Caco-2 (cell line): ENCODE measurements around the gene PLPP7. TPM values are rescaled to one million over a fixed set of nuclear protein-coding genes. Genes with fewer than 3 reads are reported as not detected.

Experiments
- BruUV-seq: library from RNA; stranded (reverse); fragments of 400-500 nt; replicated peaks from 2 replicates; lab custom pipeline; 2021; lab: Mats Ljungman, UMichigan
- CTCF ChIA-PET: fragments of 300-600 bp; sonication (Branson Sonifier 250); formaldehyde crosslinking; loops from one replicate; lab custom pipeline; 2022; ENCODE audit warnings: antibody characterized with exemption; lab: Charles Lee
- POLR2A ChIA-PET: fragments of 300-600 bp; sonication (Branson Sonifier 250); formaldehyde crosslinking; loops from one replicate; lab custom pipeline; 2022; ENCODE audit warnings: antibody characterized with exemption; lab: Charles Lee
- DNase-seq, 2 experiments: peaks; one replicate each; pipeline versions ENCODE4 v3.0.0 to v3.0.0-alpha.2; 2020 to 2022
- H3K27me3 ChIP-seq: replicated peaks from 2 replicates; pipeline ENCODE4 v1.6.0; 2011; ENCODE audit warnings: low read length; ENCODE audit not compliant: control insufficient read depth, insufficient read depth
- H3K36me3 ChIP-seq: 2 replicates; pipeline ENCODE4 v1.5.1; 2011; ENCODE audit warnings: low read length; ENCODE audit not compliant: control insufficient read depth, insufficient read depth
- H3K4me1 ChIP-seq: fragments of 250-450 bp; sonication (Bioruptor Pico); 2 replicates; pipeline ENCODE4 v1.5.1; 2020; ENCODE audit warnings: mild to moderate bottlenecking
- H3K4me3 ChIP-seq: 2 replicates; pipeline ENCODE4 v1.5.1; 2011; ENCODE audit warnings: low read depth, mild to moderate bottlenecking, control low read depth, low read length
- H3K9me3 ChIP-seq: fragments of 250-450 bp; sonication (Bioruptor Pico); 2 replicates; pipeline ENCODE4 v1.5.1; 2020; ENCODE audit warnings: mild to moderate bottlenecking, moderate library complexity
- H3K27ac Mint-ChIP-seq: one replicate; pipeline ENCODE4 v1.8.0; 2022; ENCODE audit warnings: mixed read lengths; ENCODE audit not compliant: unreplicated experiment
- H3K27me3 Mint-ChIP-seq: one replicate; pipeline ENCODE4 v1.8.0; 2022; ENCODE audit warnings: mixed read lengths; ENCODE audit not compliant: insufficient read depth, unreplicated experiment
- H3K36me3 Mint-ChIP-seq: one replicate; pipeline ENCODE4 v1.8.0; 2022; ENCODE audit warnings: mild to moderate bottlenecking, mixed read lengths; ENCODE audit not compliant: insufficient read depth, unreplicated experiment
- H3K4me1 Mint-ChIP-seq: one replicate; pipeline ENCODE4 v1.8.0; 2022; ENCODE audit warnings: low read depth, mixed read lengths; ENCODE audit not compliant: unreplicated experiment
- H3K4me3 Mint-ChIP-seq: one replicate; pipeline ENCODE4 v1.8.0; 2022; ENCODE audit warnings: mild to moderate bottlenecking, moderate library complexity, mixed read lengths; ENCODE audit not compliant: unreplicated experiment
- H3K9me3 Mint-ChIP-seq: one replicate; pipeline ENCODE4 v1.8.0; 2022; ENCODE audit warnings: mixed read lengths; ENCODE audit not compliant: unreplicated experiment
- intact Hi-C: fragments of 100-400 bp; cut with micrococcal nuclease; formaldehyde crosslinking; loops from one replicate; pipeline ENCODE4 v1.10.0; 2022; ENCODE audit not compliant: unreplicated experiment
- total RNA-seq: library from RNA; stranded (reverse); gene quantifications from 2 replicates; pipeline ENCODE4 v1.2.3, GENCODE V29; 2022
- TF ChIP-seq, protein P1 (sequence below), 2 experiments: fragments of 200-600 bp in 1 of 2; IDR thresholded peaks; 1 replicate in 1 of 2; 2 replicates in 1 of 2; pipeline versions ENCODE4 v1.5.1 to v1.8.0; 2011 to 2022; ENCODE audit warnings: antibody characterized with exemption in 1 of 2, control low read depth in 1 of 2, inconsistent platforms in 1 of 2, low read depth in 1 of 2, low read length in 1 of 2, mild to moderate bottlenecking in 1 of 2, moderate library complexity in 1 of 2; ENCODE audit not compliant: insufficient read depth in 1 of 2, severe bottlenecking in 1 of 2, unreplicated experiment in 1 of 2

PLPP7 gene
- total RNA-seq, 1 experiment from 2014 or later = 0.11 TPM

GRCh38 chr9:131246618-131247017, 42.9 kb upstream of the PLPP7 start:
- H3K4me3 ChIP-seq = no peak overlapping the region
- Mint-ChIP-seq H3K27ac (no peak overlapping the region), H3K9me3 (peaks cover 10% of the 10 kb centered on the region), H3K4me3 (no peak overlapping the region), H3K36me3 (no peaks in the 10 kb centered on the region), H3K4me1 (no peaks in the 10 kb centered on the region), H3K27me3 (peaks cover 3% of the 10 kb centered on the region)
- POLR2A ChIA-PET = no interaction called here
- no peaks in the 10 kb centered on the region for H3K36me3 ChIP-seq
- no TSS peak for BruUV-seq
- TF ChIP-seq, protein P1, sequence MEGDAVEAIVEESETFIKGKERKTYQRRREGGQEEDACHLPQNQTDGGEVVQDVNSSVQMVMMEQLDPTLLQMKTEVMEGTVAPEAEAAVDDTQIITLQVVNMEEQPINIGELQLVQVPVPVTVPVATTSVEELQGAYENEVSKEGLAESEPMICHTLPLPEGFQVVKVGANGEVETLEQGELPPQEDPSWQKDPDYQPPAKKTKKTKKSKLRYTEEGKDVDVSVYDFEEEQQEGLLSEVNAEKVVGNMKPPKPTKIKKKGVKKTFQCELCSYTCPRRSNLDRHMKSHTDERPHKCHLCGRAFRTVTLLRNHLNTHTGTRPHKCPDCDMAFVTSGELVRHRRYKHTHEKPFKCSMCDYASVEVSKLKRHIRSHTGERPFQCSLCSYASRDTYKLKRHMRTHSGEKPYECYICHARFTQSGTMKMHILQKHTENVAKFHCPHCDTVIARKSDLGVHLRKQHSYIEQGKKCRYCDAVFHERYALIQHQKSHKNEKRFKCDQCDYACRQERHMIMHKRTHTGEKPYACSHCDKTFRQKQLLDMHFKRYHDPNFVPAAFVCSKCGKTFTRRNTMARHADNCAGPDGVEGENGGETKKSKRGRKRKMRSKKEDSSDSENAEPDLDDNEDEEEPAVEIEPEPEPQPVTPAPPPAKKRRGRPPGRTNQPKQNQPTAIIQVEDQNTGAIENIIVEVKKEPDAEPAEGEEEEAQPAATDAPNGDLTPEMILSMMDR (IDR thresholded peaks at IDR 0.05; ENCODE audit: insufficient read depth in 1 of 2, low read depth in 1 of 2, low read length in 1 of 2, severe bottlenecking in 1 of 2, unreplicated experiment in 1 of 2) = no peak
- H3K9me3 ChIP-seq = peaks cover 5% of the 10 kb centered on the region; the same call in 1 of the 2 replicates
- no peaks in the 10 kb centered on the region for H3K4me1 ChIP-seq
- H3K27me3 ChIP-seq = no peaks in the 10 kb centered on the region
- CTCF ChIA-PET = no interaction called here
- DNase-seq = no peak
- intact Hi-C loops = no loop called here

GRCh38 chr9:131252120-131252519, 37.4 kb upstream of the PLPP7 start:
- CTCF ChIA-PET = no interaction called here
- Histone ChIP-seq H3K4me3 (no peak overlapping the region), H3K36me3 (no peaks in the 10 kb centered on the region), H3K9me3 (no peaks in the 10 kb centered on the region), H3K27me3 (no peaks in the 10 kb centered on the region), H3K4me1 (no peaks in the 10 kb centered on the region)
- intact Hi-C loops = no loop called here
- Mint-ChIP-seq H3K36me3 (no peaks in the 10 kb centered on the region), H3K9me3 (no peaks in the 10 kb centered on the region), H3K27me3 (no peaks in the 10 kb centered on the region), H3K4me1 (no peaks in the 10 kb centered on the region), H3K27ac (no peak overlapping the region), H3K4me3 (no peak overlapping the region)
- POLR2A ChIA-PET = no interaction called here
- BruUV-seq = no TSS peak
- no peak for DNase-seq
- TF ChIP-seq, protein P1 (IDR thresholded peaks at IDR 0.05; ENCODE audit: insufficient read depth in 1 of 2, low read depth in 1 of 2, low read length in 1 of 2, severe bottlenecking in 1 of 2, unreplicated experiment in 1 of 2) = no peak

DNA sequence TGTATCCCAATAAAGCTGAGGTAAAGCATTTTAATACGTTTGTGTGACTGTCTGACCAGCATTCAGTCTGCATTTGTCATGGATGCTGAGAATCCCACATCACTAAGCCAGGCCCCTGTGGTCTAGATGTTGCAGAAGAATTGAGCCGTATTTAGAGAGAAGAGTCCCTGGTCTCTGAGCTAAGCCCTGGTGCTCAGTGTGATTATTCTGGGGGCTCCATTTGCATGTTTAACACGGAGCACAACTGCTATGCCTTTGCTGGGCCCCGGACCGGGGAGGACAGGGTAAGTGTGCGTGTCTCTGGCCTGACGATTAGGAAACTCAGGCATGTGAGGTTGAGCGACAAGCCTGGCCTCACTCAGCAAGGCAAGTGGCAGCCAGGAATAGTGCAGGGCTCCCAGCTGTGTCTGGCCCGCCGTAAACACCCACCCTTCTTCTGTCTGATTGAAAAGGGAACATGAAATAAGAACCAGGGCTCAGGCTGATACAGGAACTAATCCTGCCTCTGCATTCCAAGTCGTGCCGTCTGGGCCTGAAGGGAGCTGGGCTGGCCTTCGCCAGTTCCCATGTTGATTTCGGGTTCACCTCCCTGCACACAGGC, 35.5 kb upstream of the PLPP7 start:
- ChIA-PET CTCF (interaction anchor here (0.7 kb wide), 1 partner anchor 491 kb away, joined by 3 read pairs; no protein-coding TSS in a partner anchor), POLR2A (no interaction called here)
- Histone ChIP-seq H3K36me3 (no peaks in the 10 kb centered on the region), H3K27me3 (no peaks in the 10 kb centered on the region), H3K9me3 (no peaks in the 10 kb centered on the region), H3K4me1 (no peaks in the 10 kb centered on the region), H3K4me3 (no peak overlapping the region)
- no peaks in the 10 kb centered on the region for H3K4me1 Mint-ChIP-seq
- intact Hi-C loops = no loop called here
- H3K27me3 Mint-ChIP-seq = no peaks in the 10 kb centered on the region
- no peaks in the 10 kb centered on the region for H3K36me3 Mint-ChIP-seq
- TF ChIP-seq, protein P1 (IDR thresholded peaks at IDR 0.05; ENCODE audit: insufficient read depth in 1 of 2, low read depth in 1 of 2, low read length in 1 of 2, severe bottlenecking in 1 of 2, unreplicated experiment in 1 of 2) = no peak
- H3K27ac Mint-ChIP-seq = no peak overlapping the region
- DNase-seq = no peak
- H3K4me3 Mint-ChIP-seq = no peak overlapping the region
- no TSS peak for BruUV-seq
- H3K9me3 Mint-ChIP-seq = no peaks in the 10 kb centered on the region
